ENCODE results near the gene PSAPL1. TPM values are rescaled to one million over a fixed set of nuclear protein-coding genes. Genes with fewer than 3 reads are reported as not detected.

PSAPL1 gene
- total RNA-seq, 3 donors from 2014 or later (not counting 1 experiment from before 2014, with no cell fraction given), result not detected

DNA sequence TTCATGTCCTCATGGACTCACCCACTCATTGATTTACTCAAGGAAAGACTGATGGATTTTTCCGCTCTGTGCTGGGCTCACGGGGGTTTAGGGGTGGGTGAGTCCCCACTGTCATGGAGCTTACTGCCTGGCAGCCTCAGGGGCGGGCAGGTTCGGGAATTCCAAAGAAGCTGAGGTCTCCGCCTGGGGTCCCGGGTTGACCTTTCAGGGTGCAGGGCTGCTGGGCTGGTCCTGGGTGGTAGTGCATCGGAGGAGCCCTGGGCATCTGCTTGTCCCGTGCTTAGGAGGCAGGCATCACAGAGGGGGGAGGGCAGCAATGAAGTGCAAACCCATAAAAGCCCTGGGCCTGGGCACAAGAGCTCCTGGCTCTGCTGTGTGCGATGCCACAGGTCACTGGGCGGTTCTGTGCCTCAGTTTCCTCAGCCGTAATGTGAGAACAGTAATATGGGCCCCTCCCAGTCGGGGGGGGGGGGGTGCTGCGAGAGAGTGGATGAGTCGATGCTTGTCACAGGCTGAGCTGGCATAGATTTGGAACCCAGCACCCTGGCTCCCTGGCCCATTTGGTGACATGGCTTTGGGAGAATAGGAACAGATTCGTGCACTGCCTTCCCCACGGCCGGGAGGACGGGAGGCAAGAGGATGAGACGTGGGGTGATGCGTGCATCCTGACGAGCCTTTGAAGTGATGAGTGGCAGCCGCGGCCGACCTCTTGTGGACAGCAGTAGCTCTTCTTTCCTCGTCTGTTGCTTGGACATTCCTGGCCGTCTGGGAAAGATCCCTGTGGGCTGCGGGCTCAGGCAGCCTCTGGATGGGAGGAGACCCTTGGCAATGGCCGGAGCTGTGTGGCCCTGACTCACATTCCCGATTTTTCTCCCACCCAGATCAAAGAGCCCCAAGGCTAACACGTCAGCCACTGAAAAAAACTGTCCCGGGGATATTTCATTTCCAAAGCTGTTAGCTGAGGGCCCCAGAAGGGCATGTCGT is 42.0 kb downstream of the PSAPL1 start:
- peaks cover 0 to 3% of the 10 kb centered on the region in 2 donors for H3K4me1 Mint-ChIP-seq
- no peak for DNase-seq
- ATAC-seq, result no peak
- Histone ChIP-seq H3K36me3 (ENCODE audit: control insufficient read depth, insufficient read depth, low read length) (no peaks in the 10 kb centered on the region), H3K9me3 (ENCODE audit: control insufficient read depth, insufficient read depth, low read length) (no peaks in the 10 kb centered on the region), H3K27me3 (ENCODE audit: control insufficient read depth, insufficient read depth, low read length) (peaks cover 3% of the 10 kb centered on the region), H3K27ac (ENCODE audit: low read length) (no peak overlapping the region), H3K4me3 (ENCODE audit: low read length) (no peak overlapping the region), H3K4me1 (ENCODE audit: control insufficient read depth, insufficient read depth, low read length) (no peaks in the 10 kb centered on the region)
- no peak overlapping the region for H3K4me3 Mint-ChIP-seq
- intact Hi-C loops (cut with micrococcal nuclease), result no loop called here
- TF ChIP-seq, protein P1, sequence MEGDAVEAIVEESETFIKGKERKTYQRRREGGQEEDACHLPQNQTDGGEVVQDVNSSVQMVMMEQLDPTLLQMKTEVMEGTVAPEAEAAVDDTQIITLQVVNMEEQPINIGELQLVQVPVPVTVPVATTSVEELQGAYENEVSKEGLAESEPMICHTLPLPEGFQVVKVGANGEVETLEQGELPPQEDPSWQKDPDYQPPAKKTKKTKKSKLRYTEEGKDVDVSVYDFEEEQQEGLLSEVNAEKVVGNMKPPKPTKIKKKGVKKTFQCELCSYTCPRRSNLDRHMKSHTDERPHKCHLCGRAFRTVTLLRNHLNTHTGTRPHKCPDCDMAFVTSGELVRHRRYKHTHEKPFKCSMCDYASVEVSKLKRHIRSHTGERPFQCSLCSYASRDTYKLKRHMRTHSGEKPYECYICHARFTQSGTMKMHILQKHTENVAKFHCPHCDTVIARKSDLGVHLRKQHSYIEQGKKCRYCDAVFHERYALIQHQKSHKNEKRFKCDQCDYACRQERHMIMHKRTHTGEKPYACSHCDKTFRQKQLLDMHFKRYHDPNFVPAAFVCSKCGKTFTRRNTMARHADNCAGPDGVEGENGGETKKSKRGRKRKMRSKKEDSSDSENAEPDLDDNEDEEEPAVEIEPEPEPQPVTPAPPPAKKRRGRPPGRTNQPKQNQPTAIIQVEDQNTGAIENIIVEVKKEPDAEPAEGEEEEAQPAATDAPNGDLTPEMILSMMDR (IDR thresholded peaks at IDR 0.05), result no peak
- H3K27me3 Mint-ChIP-seq (ENCODE audit: low read depth in 2 of 2), result peaks cover 24 to 39% of the 10 kb centered on the region in 2 donors
- H3K36me3 Mint-ChIP-seq, result no peaks in the 10 kb centered on the region
- 79% methylated on average over 32 of the region's 32 CpGs for WGBS (ENCODE audit: insufficient coverage)
- H3K27ac Mint-ChIP-seq, result no peak overlapping the region
- H3K9me3 Mint-ChIP-seq, result peaks cover 0 to 1% of the 10 kb centered on the region in 2 donors

- Mint-ChIP-seq H3K4me3 (no peak overlapping the region), H3K36me3 (no peaks in the 10 kb centered on the region), H3K27ac (no peak overlapping the region), H3K27me3 (ENCODE audit: low read depth in 2 of 2) (peaks cover 15 to 30% of the 10 kb centered on the region in 2 donors), H3K9me3 (peaks cover 0 to 6% of the 10 kb centered on the region in 2 donors), H3K4me1 (peaks cover 0 to 7% of the 10 kb centered on the region in 2 donors)
- no peaks in the 10 kb centered on the region for H3K9me3 ChIP-seq (ENCODE audit: control insufficient read depth, insufficient read depth, low read length)
- intact Hi-C loops (cut with micrococcal nuclease), result no loop called here
- ATAC-seq, result no peak
- H3K27me3 ChIP-seq (ENCODE audit: control insufficient read depth, insufficient read depth, low read length), result no peaks in the 10 kb centered on the region
- 76% methylated on average over 16 of the region's 18 CpGs for WGBS (ENCODE audit: insufficient coverage)
- DNase-seq, result no peak
- H3K36me3 ChIP-seq (ENCODE audit: control insufficient read depth, insufficient read depth, low read length), result no peaks in the 10 kb centered on the region
- TF ChIP-seq, protein P1 (IDR thresholded peaks at IDR 0.05), result no peak
- no peaks in the 10 kb centered on the region for H3K4me1 ChIP-seq (ENCODE audit: control insufficient read depth, insufficient read depth, low read length)
- no peak overlapping the region for H3K27ac ChIP-seq (ENCODE audit: low read length)
- no peak overlapping the region for H3K4me3 ChIP-seq (ENCODE audit: low read length)
Observed at GRCh38 chr4:7391637-7392437, 42.9 kb downstream of the PSAPL1 start.

GRCh38 chr4:7390906-7391636 is 43.7 kb downstream of the PSAPL1 start:
- ATAC-seq (no peak), DNase-seq (no peak)
- no peak overlapping the region for H3K27ac ChIP-seq (ENCODE audit: low read length)
- H3K4me1 ChIP-seq (ENCODE audit: control insufficient read depth, insufficient read depth, low read length), result no peaks in the 10 kb centered on the region
- no peaks in the 10 kb centered on the region for H3K27me3 ChIP-seq (ENCODE audit: control insufficient read depth, insufficient read depth, low read length)
- H3K9me3 Mint-ChIP-seq, result peaks cover 0 to 7% of the 10 kb centered on the region in 2 donors
- H3K36me3 Mint-ChIP-seq, result no peaks in the 10 kb centered on the region
- peaks cover 11 to 24% of the 10 kb centered on the region in 2 donors for H3K27me3 Mint-ChIP-seq (ENCODE audit: low read depth in 2 of 2)
- 74% methylated on average over 18 of the region's 18 CpGs for WGBS (ENCODE audit: insufficient coverage)
- H3K36me3 ChIP-seq (ENCODE audit: control insufficient read depth, insufficient read depth, low read length), result no peaks in the 10 kb centered on the region
- intact Hi-C loops (cut with micrococcal nuclease), result no loop called here
- no peaks in the 10 kb centered on the region for H3K9me3 ChIP-seq (ENCODE audit: control insufficient read depth, insufficient read depth, low read length)
- peaks cover 0 to 7% of the 10 kb centered on the region in 2 donors for H3K4me1 Mint-ChIP-seq
- no peak overlapping the region for H3K27ac Mint-ChIP-seq
- no peak overlapping the region for H3K4me3 ChIP-seq (ENCODE audit: low read length)
- TF ChIP-seq, protein P1 (IDR thresholded peaks at IDR 0.05), result no peak
- no peak overlapping the region for H3K4me3 Mint-ChIP-seq
